ENCODE measurements around the gene CC2D1A.
"Not testable (repeated sequence)": the region's sequence is repeated elsewhere in the genome, so short reads cannot be mapped to it uniquely, and the experiment has no call there.

CC2D1A gene

DNA sequence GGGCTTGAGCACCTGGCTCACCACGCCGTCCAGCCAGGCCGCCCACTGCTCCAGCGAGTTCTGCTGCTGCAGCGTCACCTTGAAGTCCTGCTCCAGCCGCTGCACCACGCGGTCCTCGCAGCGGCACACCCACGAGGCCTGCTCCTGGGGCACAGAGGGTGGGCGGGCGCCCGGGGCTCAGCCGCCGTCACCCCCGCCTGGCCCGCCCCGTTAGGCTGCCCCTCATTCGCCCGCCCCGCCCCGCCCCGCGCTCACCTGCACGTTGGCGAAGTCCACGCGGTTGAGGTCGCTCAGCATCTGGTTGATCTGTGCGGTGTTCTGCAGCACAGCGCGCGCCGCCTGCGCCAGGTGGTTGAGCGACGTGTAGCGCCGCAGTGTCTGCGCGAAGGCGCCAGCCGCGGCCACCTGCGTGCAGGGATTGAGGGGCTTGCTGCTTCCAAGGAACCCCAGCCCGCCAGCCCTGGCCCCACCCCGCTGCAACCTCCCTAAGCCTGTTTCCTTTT is 57.7 kb downstream of the CC2D1A start:
- DNase-seq = no peak

DNA sequence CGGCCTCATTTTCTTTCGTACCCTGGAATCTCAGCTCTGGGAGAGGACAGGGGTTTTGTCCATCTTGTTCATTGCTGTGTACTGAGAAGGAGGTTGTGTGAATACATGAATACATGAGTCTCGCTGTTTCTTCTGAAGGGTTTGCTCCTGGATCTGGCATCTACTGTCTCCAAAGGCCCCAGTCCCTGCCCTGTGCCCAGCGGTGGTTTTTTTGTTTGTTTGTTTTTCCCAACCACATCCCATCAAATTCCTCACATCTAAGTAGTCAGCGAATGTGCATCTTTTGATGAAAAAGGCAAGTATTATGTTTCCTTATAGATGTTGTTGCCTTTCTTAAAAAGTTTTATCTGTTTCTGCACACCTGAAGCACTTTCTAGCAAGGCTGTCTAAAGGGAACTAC is 58.8 kb downstream of the CC2D1A start:
- DNase-seq = no peak

DNA sequence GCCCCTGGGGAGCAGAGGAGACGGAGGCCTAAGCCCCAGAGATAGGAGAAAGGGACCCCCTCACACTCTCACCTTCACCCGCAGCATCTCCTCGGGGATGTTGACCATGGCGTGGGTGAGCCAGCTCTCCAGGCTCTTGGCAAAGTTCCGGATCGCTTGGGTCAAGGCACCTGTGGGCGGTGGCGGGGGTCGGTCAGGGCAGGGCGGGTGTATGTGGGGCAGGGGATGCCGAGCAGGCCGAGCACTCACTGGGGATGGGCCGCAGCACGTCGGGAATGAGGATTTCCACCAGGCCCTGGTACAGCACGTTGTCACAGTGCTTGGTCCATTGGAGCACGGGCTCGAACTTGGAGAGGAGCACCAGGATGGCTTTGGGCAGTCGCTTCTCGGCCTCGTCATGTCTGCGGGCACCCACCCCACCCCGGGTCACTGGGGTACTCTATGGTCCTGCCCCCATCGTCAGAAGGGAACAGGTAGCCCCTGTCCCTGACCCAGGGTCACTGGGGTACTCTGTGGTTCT is 59.4 kb downstream of the CC2D1A start:
- DNase-seq = no peak

DNA sequence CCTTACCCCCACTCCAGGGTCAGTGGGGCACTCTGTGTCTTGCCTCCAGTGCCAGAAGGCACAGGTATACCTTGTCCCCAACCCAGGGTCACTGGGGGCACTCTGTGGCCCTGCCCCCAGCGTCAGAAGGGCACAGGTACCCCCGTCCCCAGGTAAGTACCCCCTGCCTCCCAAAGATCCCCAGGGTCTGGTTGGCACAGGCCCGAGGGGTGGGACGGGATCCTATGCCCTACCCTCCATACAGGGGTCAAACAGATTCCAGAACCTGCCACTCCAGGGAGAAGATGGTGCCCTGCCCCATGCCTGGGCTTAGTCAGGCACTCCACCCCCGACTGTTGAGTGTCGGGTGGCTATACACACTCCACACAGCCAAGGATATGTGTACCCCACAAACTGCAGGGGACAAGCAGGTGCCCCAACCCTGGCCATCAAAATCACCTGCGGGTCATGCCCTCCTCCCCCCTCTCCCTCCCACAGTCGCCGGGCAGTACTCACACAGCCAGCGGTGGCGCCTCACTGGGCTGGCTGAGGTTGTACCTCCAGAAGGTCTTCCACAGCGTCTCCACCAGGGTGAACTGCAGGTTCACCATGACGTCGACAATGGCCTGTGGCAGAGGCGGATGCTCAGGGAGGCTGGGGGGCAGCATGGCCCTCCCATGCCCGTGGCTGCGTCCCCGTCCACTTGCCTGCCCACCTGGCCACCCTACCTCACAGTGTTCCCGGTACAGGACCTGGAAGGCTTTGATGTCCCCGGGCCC is 60.1 kb downstream of the CC2D1A start:
- no peak for DNase-seq

DNA sequence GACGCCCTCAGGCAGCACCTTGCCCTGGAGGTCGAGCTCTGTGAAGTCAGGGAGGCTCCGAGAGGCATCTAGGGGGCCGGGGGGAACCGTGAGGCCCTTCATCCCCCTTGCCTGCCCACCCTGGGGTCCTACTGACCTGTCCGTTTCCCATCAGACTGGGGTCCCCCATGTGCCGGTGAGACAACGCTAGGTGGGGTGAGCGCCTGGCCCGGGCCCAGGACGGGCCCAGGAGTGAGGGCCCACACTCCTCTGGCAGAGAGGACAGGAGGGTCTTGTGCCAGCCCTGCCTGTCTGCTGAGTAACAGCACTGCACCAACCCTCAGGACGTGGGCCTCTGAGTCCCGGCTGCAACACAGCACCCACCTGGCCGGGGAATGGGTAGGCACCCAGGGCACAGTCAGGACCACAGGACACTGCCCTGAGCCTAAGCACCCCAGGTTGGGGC is 60.7 kb downstream of the CC2D1A start:
- no peak for DNase-seq

DNA sequence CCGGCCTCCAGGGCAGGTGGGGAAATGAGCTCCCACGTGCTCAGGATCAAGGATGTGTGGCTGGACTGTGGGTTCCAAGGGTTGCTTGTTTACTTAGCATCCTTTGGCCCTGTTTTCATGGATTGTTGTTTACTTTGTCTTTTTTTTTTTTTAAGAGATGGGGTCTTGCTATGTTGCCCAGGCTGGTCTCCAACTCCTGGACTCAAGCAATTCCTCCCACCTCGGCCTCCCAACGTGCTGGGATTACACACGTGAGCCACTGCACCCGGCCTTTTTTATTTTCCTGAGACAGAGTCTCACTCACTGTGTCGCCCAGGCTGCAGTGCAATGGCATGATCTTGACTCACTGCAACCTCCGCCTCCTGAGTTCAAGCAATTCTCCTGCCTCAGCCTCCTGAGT is 61.2 kb downstream of the CC2D1A start:
- DNase-seq = not testable (repeated sequence)

DNA sequence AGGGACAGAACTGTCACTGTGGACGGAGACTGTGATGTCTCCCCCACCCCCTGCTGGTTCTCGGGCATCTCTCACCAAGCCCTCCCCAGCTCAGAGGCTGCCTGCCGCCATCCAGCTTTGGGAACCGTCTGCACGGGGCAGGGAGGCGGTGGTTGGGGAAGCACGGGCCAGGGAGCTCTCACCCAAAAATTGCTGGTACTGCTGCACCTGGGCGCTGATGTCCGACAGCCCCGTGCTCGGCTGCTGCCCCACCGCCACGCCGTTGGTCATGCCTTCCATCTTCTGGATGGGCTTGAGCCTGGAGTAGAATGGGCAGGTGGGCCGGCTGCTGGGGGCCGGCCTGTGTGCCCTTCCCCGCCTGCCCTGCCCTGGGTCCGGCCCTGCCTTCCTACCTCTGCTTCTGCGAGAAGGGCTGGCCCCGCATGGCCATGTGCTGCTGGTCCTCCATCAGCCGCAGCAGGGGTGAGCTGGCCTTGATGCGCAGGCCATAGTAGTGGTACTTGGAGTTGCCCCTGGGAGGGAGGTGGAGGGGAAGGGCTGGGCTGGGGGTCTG is 62.5 kb downstream of the CC2D1A start:
- no peak for DNase-seq

DNA sequence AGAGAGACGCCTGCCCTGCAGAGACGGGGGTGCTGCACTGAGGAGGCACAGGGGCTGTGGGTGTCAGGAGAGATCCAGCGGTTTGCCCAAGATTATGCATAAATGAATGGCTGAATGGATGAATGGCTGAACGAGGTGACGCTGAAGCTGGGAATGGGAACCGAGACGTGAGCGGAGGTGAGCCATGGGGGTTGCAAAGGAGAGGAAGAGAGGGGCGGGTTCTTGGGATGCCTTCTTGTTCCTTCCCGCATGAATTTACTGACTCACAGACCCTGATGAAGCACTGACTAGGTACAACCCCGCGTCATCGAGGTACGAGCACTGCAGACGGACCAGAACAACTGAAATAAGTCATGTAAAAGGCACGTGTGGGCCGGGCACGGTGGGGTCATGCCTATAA is 63.0 kb downstream of the CC2D1A start:
- no peak for DNase-seq

DNA sequence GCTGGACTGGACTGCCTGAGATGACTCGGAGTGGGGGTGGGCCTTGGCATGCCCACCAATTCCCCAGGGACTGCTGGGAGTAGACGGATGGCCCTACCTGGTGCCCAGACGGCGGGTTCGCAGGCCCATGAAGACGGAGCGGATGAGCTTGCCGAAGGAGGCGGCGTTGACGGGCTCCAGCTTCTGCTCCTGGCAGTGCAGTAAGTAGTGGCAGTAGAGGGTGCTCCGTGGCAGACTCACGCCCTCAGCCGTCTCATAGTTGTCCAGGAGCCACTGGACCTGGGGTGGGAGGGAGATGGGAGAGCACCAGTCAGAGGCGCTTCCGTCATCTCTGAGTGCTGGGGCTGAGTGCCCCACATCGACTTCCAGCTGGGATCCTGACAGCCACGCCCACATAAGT is 63.9 kb downstream of the CC2D1A start:
- DNase-seq = no peak

DNA sequence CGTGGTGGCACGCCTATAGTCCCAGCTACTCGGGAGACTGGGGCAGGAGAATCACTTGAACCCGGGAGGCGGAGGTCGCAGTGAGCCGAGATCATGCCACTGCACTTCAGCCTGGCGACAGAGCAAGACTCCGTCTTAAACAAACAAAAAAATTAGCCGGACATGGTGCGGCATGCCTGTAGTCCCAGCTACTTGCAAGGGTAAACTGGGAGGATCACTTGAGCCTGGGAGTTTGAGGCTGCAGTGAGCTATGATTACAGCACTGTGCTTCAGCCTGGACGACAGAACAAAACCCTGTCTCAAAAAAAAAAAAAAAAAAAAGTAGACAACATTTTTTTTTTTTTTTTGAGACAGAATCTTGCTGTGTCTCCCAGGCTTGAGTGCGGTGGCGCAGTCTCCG is 65.9 kb downstream of the CC2D1A start:
- not testable (repeated sequence) for DNase-seq

DNA sequence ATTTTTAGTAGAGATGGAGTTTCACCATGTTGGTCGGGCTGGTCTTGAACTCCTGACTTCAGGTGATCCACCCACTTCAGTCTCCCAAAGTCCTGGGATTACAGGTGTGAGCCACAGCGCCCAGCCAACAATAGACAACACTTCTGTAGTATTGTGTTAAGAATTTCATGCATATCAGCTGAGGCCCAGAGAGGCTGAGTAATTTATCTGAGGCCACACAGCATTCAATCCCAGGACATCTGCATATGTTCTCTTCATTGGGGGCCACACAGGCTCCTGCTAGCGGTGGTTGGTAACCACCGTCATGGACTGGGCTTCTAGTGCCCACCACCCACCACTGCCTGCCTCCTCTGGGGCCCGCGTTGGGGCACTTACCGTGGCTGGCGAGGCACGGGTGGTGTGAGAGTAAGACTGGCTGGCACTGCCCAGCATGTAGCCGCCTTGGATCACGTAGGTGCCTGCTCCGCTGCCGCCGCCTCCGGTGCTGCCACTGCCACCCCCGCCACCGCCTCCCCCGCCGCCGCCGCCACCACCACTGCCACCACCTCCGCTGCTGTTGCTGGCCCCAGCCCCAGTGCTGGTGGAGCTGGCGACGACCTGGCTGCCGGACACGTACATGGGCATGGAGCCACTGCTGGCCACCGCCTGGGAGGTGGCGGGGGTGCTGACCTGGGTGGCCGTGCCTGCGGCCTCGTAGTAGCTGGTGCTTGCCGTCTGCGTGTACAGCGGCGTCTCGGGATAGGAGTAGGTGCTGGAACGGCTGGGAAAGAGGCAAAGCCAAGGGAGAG is 66.6 kb downstream of the CC2D1A start:
- no peak for DNase-seq

DNA sequence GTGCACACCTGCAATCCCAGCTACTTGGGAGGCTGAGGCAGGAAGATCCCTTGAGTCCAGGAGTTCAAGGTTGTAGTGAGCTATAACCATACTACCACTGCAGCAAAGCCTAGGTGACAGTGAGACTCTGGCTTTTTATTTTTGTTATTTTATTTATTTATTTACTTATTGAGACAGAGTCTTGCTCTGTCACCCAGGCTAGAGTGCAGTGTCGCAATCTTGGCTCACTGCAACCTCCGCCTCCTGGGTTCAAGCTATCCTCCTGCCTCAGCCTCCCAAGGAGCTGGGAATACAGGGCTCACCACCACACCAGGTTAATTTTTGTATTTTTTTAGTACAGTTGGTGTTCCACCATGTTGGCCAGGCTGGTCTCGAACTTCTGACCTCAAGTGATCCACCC is 67.5 kb downstream of the CC2D1A start:
- not testable (repeated sequence) for DNase-seq

DNA sequence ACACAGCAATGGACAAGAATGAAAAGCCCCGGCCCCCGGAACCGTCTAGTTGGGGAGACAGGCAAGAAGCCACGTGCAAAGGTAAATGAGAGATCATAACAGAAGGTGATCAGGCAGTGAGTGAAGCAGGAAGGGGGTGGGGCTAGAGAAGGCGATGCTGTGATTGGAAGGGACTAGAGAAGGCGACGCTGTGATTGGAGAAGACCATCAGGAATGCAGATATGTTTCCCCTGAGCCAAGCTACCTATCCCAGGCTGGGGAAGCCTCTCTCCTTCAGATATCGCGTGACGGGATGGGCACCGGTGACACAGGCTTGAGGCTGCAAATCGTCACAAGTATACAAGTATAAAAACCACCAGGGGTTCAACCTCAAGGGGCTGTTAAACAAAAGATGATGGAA is 68.1 kb downstream of the CC2D1A start:
- DNase-seq = no peak

DNA sequence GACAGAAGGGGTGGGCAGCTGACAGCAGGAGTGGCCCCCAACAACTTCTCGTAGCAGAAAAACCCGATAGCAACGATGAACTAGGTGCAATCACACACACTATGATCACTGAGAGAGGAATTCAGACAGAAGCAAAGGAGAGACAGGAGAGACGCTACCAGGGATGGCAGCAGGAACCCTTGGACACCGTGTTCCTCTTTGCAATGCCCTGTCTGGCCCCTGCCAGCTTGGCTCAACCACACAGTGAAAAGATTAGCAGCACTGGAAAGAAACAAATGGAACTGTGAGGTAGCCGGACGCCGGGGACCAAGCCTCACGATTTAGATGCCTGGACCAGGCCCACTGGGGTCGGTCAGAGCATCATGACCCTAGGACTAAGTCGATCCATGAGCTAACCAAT is 69.9 kb downstream of the CC2D1A start:
- DNase-seq = no peak

DNA sequence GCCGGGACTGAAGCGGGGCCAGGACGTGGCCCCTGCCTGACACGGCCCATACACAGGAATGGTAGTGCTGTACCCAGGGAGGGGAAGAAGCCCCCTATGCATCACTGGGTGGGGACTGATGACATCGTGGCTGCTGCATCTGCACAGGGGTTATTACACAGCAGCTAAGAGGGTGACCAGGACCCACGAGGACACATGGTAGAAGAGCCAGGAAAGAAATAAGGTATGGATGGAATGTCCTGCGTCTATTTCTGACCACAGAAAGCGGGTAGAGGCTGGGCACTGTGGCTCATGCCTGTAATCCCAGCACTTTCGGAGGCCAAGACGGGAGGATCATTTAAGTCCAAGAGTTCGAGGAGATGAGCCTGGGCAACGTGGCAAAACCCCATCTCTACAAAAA is 70.4 kb downstream of the CC2D1A start:
- no peak for DNase-seq

DNA sequence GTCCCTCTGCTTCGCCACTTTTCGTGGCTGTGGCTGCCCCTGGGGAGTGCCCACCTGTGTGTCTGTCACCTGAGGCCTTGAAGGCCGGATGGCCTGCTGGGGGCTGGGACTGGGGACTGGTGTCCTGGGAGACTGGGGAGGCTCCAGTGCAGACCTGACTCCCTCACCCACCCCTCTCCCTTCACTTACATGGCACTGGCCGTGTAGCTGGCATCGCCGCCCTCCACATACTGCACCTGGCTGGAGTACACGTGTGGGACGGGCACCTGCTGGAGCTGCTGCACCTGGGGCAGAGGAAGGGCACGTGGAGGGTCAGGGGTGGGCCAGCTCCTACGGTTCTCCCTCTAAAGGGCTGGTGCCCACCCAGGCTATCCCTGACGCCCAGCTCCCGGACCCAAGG is 71.8 kb downstream of the CC2D1A start:
- no peak for DNase-seq

DNA sequence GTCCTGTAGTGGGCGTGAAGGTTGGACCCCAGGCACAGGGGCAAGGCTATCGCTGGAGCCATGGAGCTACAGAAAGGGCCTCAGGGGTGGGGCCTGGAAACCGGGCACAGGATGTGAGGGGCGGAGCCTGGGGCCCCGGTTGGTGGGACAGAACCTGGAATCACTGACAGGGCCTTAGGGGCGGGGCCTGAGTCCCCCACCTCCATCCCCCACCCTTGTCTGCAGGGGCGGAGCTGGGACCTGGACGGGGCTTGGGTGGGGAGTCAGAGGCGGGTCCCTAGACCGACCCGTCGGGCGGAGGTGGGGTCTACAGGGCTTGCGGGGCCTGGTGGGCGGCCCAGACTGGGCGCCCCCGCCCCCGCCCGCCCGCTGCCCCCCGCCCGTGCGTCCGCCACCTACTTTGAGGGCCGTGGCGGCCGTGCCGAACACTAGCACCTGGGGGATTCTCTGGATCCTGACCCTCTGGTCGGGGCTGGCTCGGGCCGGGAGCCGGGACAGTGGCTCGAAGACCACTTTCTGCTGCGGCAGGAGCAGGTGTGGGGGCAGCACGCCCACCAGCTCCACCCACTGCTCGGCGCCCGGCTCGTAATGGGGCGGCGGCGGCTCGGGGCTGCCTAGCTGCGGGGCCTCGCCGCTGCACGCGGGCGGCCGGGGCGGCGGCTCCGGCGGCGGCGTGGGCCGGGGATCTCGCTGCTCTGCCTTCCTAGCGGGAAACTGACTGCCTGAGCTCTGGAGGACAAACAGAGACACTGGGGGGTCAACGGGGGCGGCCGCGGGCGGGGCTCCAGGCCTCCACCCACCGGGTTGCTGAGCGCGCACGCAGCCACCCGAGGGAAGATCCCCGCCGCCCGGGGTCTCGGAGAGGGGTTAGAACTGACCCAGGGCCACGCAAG is 72.6 kb downstream of the CC2D1A start:
- DNase-seq = no peak

DNA sequence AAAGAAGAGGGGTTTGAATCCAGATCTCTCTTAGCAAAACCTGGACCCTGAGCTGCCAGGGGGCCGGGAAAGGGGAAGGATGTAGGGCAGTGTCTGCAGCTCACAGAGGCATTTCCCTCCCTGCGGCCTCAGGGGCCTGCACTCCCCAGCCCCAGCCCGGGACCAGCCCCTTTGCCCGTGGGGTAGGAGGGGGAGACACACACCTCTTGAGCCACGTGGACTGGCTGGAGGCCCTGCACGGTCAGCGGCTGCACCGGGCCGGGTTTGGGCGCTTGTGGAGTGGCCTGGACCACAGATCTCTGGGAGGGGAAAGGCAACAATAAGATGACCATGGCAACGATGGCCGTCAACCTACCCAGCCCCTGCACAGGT is 73.2 kb downstream of the CC2D1A start:
- no peak for DNase-seq

DNA sequence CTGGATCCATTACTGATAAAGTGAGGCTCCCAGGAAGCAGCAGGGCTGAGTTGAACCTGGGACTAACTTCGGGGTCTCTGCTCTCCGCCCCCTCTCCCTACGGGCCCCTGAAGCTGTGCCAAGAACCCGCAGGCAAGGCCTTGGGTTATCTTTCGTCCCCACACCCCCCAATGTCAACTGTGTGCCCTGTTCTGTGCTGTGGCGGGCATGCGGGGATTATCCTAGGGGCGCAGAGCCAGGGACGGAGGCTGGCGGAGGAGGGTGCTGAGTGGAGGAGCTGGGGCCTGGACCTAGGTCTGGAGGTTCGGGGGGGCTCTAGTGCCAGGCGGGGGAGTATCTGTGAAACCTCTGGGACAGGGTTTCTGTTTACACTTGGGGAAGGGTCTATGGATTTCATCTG is 73.7 kb downstream of the CC2D1A start:
- no peak for DNase-seq

DNA sequence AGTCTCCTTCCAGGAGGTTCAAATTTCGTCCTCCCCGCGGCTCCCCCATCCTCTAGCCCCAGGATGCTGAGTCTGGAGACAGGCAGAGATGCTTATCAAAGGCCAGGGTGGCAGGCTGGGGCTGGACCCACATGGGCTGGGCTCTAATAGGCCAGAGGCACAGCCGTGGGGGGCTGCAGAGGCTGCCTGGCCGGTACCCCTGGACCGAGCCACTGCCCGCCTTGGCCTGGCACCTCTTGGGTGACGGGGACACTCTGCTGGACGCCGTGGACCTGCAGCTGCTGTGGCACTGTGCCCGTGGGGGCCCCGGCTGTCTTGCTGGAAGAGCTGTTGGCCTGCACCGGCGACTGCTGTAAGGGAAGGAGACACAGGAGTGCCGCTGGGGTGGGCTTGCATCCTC is 74.3 kb downstream of the CC2D1A start:
- no peak for DNase-seq
